ENCODE results near the gene YIPF2. TPM values are rescaled to one million over a fixed set of nuclear protein-coding genes. Genes with fewer than 3 reads are reported as not detected.

Gene YIPF2
- total and polyA plus RNA-seq, 2 of the 4 experiments (the other 2 are of a cell fraction), result 61.5 to 78.0 TPM

- H3K4me2 ChIP-seq (ENCODE audit: low read depth, low read length), result no peak overlapping the region
- H2BK120ac ChIP-seq (ENCODE audit: low read depth, low read length), result no peak overlapping the region
- TF ChIP-seq CEBPB (IDR thresholded peaks at IDR 0.05; ENCODE audit: low read depth, low read length) (no peak), BHLHE40 (IDR thresholded peaks at IDR 0.05; ENCODE audit: low read depth, low read length) (no peak), ELK1 (IDR thresholded peaks at IDR 0.05; ENCODE audit: borderline replicate concordance, low read depth, low read length) (no peak), MAZ (IDR thresholded peaks at IDR 0.05; ENCODE audit: borderline replicate concordance, low read depth, low read length) (no peak), SMC3 (IDR thresholded peaks at IDR 0.05; ENCODE audit: low read depth, low read length) (no peak), USF2 (IDR thresholded peaks at IDR 0.05; ENCODE audit: low read depth, low read length) (no peak), RCOR1 (IDR thresholded peaks at IDR 0.05; ENCODE audit: insufficient replicate concordance, low read length) (no peak), POLR2A (IDR thresholded peaks at IDR 0.05; ENCODE audit: low read depth, low read length) (no peak), RFX5 (IDR thresholded peaks at IDR 0.05; ENCODE audit: low read depth, low read length) (no peak), MXI1 (IDR thresholded peaks at IDR 0.05; ENCODE audit: borderline replicate concordance, low read depth, low read length) (no peak), MAFK (IDR thresholded peaks at IDR 0.05; ENCODE audit: low read depth, low read length) (no peak)
- H4K8ac ChIP-seq (ENCODE audit: low read depth in 2 of 2, low read length in 2 of 2), result no peak overlapping the region
- H3K27me3 ChIP-seq (ENCODE audit: control insufficient read depth, insufficient read depth, low read length), result no peaks in the 10 kb centered on the region
- H2BK20ac ChIP-seq (ENCODE audit: low read depth, low read length), result no peak overlapping the region
- no peak overlapping the region for H2BK5ac ChIP-seq (ENCODE audit: low read depth, low read length, poor library complexity, severe bottlenecking)
- no peak overlapping the region for H3K56ac ChIP-seq (ENCODE audit: extremely low read depth, insufficient read depth, low read length)
- POLR2A ChIA-PET (ENCODE audit: unreplicated experiment), result no interaction called here
- in situ Hi-C loops (cut with MboI; ENCODE audit: low sequenced_read_pairs), result no loop called here
- DNase-seq, result no peak
- peaks cover 66% of the 10 kb centered on the region for H3K36me3 ChIP-seq (ENCODE audit: control insufficient read depth, insufficient read depth, low read length)
- H2BK15ac ChIP-seq (ENCODE audit: low read depth, low read length), result no peak overlapping the region
- intact Hi-C loops (cut with micrococcal nuclease), result no loop called here
- no peak overlapping the region for H2AFZ ChIP-seq (replicated peaks; ENCODE audit: low read length, poor library complexity)
- WGBS, 2 experiments (ENCODE audit: extremely low coverage in 2 of 2, insufficient read length in 1 of 2), result 85% methylated on average over 11 of the region's 16 CpGs; no CpG with 5 or more reads in 1 of the 2 experiments
- H3K4me3 ChIP-seq (ENCODE audit: insufficient read depth, low read depth, low read length), result no peak overlapping the region
- 0 out of 2 replicates have a peak, but pooled peaks cover 7% of the 10 kb centered on the region for H4K20me1 ChIP-seq (ENCODE audit: insufficient read depth, low read length)
- H3K9ac ChIP-seq (ENCODE audit: low read depth, low read length), result no peak overlapping the region
- H3K9me3 ChIP-seq (ENCODE audit: control insufficient read depth, insufficient read depth, low read length), result no peaks in the 10 kb centered on the region
- H3K4me1 ChIP-seq (ENCODE audit: control insufficient read depth, insufficient read depth, low read length), result peaks cover under 1% of the 10 kb centered on the region
- no peak overlapping the region for H3K14ac ChIP-seq (replicated peaks; ENCODE audit: low read depth, low read length)
- no peaks in the 10 kb centered on the region for H3K9me1 ChIP-seq (ENCODE audit: insufficient read depth, low read length)
- no peak overlapping the region for H3K18ac ChIP-seq (ENCODE audit: low read depth, low read length)
- H3K79me1 ChIP-seq (ENCODE audit: low read depth in 1 of 2, low read length in 2 of 2), result peaks cover 9 to 14% of the 10 kb centered on the region in 2 experiments; a peak in 3 of 4 replicates
- no peak overlapping the region for H2AK5ac ChIP-seq (ENCODE audit: low read depth, low read length)
- dilution Hi-C loops (cut with HindIII; ENCODE audit: low sequenced_read_pairs, unreplicated experiment), result no loop called here
- H3K23ac ChIP-seq (ENCODE audit: low read depth, low read length), result no peak overlapping the region
- no peak overlapping the region for H3K27ac ChIP-seq (ENCODE audit: insufficient read depth, low read length)
- no peak overlapping the region for H2AK9ac ChIP-seq (replicated peaks; ENCODE audit: low read depth, low read length, poor library complexity)
- no peak overlapping the region for H3K4ac ChIP-seq (ENCODE audit: low read depth, low read length)
- no peak overlapping the region for H4K91ac ChIP-seq (ENCODE audit: insufficient read depth, low read depth, low read length)
- no peak for ATAC-seq (ENCODE audit: low read depth)
- BruUV-seq (replicated peaks), result no TSS peak
- CTCF ChIA-PET, result no interaction called here
- H4K5ac ChIP-seq (ENCODE audit: low read depth, low read length), result no peak overlapping the region
Measured at GRCh38 chr19:10920781-10921180, 7.7 kb downstream of the YIPF2 start.
